Measurements from ENCODE around the gene SFPQ.
"Not testable (repeated sequence)": the region's sequence is repeated elsewhere in the genome, so short reads cannot be mapped to it uniquely, and the experiment has no call there.

Gene SFPQ

DNA sequence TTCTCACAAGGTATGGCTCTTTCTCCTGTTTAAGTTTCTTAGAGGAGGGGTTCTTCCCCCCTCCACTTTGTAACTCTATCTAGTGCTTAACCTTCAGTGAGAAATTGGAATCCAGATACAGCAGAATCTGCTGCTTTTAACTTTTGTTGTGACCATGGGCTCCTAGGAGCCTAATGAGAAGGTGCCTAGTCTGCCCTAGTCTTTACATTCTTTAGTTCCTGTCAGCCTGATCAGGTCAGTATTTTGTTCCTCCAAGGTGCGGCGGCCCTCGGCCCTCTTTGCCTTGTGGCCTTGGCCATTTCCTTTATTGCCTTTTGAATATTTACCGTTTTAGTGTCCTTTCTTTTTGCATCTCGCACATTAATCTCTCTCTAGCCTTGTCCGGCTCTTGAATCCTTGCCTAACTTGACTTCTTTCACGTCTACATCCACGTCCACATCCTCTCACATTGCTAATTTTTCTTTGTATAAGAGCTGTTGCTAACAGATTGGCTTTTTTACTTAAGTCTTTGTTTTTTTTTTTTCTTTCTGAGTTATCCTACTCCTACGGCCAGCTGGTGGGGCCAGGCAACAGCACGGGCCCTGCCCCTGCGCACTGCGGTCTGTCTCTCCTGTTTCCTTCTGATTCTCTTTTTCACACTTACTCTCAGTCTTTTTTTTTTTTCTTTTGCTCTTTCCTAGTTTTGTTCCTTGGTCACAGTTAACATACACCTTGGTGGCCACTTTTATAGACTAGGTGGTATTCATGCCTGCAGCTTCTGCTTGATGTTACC lies 49.0 kb downstream of the SFPQ start:
- no peaks in the 10 kb centered on the region for H3K27me3 ChIP-seq (ENCODE audit: control insufficient read depth in 5 of 5, insufficient read depth in 4 of 5, low read length in 5 of 5)
- no peak overlapping the region for H3K27ac ChIP-seq (ENCODE audit: low read depth, low read length)
- H3K4me1 ChIP-seq (ENCODE audit: control insufficient read depth in 5 of 5, insufficient read depth in 5 of 5, low read length in 5 of 5) = peaks cover 0 to 3% (median 0%) of the 10 kb centered on the region in 5 donors
- no peaks in the 10 kb centered on the region for H3K9me3 ChIP-seq (ENCODE audit: control insufficient read depth in 5 of 5, low read length in 5 of 5)
- no peak overlapping the region for H3K9ac ChIP-seq (ENCODE audit: low read length in 5 of 5)
- no peak overlapping the region for H3K4me3 ChIP-seq (ENCODE audit: low read depth in 1 of 5, low read length in 5 of 5)
- H3K36me3 ChIP-seq (ENCODE audit: control insufficient read depth in 5 of 5, insufficient read depth in 5 of 5, low read length in 5 of 5) = no peaks in the 10 kb centered on the region

DNA sequence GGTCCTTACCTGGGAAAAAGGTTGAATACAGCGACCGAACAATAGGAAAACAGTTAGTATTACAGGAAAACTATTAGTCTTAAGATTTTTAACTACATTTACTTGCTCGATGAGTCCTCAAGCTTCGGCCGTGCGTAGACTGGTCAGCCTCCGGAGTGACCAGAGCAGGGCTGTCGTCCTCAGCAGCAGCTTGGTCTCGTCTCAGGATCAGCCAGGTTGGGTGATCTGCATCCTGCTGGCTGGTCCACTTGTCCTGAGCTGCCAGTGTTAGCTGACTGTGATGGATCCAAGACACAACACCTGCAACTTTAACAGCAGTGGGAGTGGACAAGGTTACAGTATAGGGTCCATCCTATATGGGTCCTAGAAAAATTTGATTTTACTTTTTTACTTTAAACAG lies 50.2 kb downstream of the SFPQ start:
- not testable (repeated sequence) for H3K27me3 ChIP-seq (ENCODE audit: control insufficient read depth in 5 of 5, insufficient read depth in 4 of 5, low read length in 5 of 5); H3K27ac ChIP-seq (ENCODE audit: low read depth, low read length)

DNA sequence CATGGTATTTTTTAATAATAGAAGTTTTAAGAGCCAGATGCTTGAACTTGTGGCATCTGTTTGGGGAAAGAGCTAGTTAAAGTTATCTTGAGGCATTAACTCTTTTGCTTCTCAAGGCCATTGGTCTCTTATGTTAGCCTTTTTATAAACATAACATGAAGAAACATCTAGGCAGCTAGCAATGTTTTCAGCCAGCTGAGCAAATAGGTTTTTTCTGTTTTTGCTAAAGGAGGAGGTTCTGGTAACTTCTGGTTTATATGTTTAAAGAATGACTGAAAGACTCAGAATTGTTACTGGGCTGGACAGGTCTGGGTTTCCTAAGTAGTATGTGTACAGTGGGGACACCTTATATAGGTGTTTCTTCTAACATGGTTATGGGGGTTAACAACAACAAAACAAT lies 50.7 kb downstream of the SFPQ start:
- not testable (repeated sequence) for H3K27ac ChIP-seq (ENCODE audit: low read depth, low read length); H3K27me3 ChIP-seq (ENCODE audit: control insufficient read depth in 5 of 5, insufficient read depth in 4 of 5, low read length in 5 of 5); H3K4me1 ChIP-seq (ENCODE audit: control insufficient read depth in 5 of 5, insufficient read depth in 5 of 5, low read length in 5 of 5); H3K9me3 ChIP-seq (ENCODE audit: control insufficient read depth in 5 of 5, low read length in 5 of 5); H3K36me3 ChIP-seq (ENCODE audit: control insufficient read depth in 5 of 5, insufficient read depth in 5 of 5, low read length in 5 of 5); H3K4me3 ChIP-seq (ENCODE audit: low read depth in 1 of 5, low read length in 5 of 5); H3K9ac ChIP-seq (ENCODE audit: low read length in 5 of 5)

More for the DNA sequence above, 50.2 kb downstream of the SFPQ start:
- not testable (repeated sequence) for H3K4me1 ChIP-seq (ENCODE audit: control insufficient read depth in 5 of 5, insufficient read depth in 5 of 5, low read length in 5 of 5); H3K4me3 ChIP-seq (ENCODE audit: low read depth in 1 of 5, low read length in 5 of 5); H3K36me3 ChIP-seq (ENCODE audit: control insufficient read depth in 5 of 5, insufficient read depth in 5 of 5, low read length in 5 of 5); H3K9ac ChIP-seq (ENCODE audit: low read length in 5 of 5); H3K9me3 ChIP-seq (ENCODE audit: control insufficient read depth in 5 of 5, low read length in 5 of 5)

DNA sequence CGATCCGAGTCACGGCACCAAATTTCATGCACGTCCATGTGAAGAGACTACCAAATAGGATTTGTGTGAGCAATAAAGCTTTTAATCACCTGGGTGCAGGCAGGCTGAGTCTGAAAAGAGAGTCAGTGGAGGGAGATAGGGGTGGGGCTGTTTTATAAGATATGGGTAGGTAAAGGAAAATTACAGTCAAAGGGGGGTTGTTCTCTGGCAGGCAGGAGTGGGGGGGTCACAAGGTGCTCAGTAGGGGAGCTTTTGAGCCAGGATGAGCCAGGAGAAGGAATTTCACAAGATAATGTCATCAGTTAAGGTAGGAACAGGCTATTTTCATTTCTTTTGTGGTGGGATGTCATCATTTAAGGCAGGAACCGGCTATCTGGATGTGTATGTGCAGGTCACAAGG lies 55.4 kb downstream of the SFPQ start:
- not testable (repeated sequence) for H3K4me3 ChIP-seq (ENCODE audit: low read depth in 1 of 5, low read length in 5 of 5); H3K27me3 ChIP-seq (ENCODE audit: control insufficient read depth in 5 of 5, insufficient read depth in 4 of 5, low read length in 5 of 5); H3K9ac ChIP-seq (ENCODE audit: low read length in 5 of 5); H3K4me1 ChIP-seq (ENCODE audit: control insufficient read depth in 5 of 5, insufficient read depth in 5 of 5, low read length in 5 of 5); H3K36me3 ChIP-seq (ENCODE audit: control insufficient read depth in 5 of 5, insufficient read depth in 5 of 5, low read length in 5 of 5); H3K27ac ChIP-seq (ENCODE audit: low read depth, low read length); H3K9me3 ChIP-seq (ENCODE audit: control insufficient read depth in 5 of 5, low read length in 5 of 5)

DNA sequence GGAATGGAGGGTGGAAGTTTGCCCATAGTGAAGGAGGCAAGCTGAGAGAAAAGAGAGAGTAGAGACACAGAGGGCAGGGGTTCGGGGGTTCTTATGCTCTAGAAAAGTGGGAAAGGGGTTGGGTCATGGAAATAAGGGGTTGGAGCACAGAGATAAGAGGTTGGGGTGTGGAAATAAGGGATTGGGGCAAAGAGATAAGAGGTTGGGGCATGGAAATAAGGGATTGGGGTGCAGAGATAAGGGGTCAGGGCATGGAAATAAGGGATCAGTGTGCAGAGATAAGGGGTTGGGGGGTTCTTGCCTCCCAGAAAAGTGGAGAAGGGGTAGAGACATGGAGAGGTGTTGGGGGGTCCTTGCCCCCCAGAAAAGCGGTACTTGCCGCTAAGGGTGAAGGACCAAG lies 56.2 kb downstream of the SFPQ start:
- H3K9me3 ChIP-seq (ENCODE audit: control insufficient read depth in 5 of 5, low read length in 5 of 5) = no peaks in the 10 kb centered on the region
- no peaks in the 10 kb centered on the region for H3K27me3 ChIP-seq (ENCODE audit: control insufficient read depth in 5 of 5, insufficient read depth in 4 of 5, low read length in 5 of 5)
- H3K36me3 ChIP-seq (ENCODE audit: control insufficient read depth in 5 of 5, insufficient read depth in 5 of 5, low read length in 5 of 5) = no peaks in the 10 kb centered on the region
- H3K27ac ChIP-seq (ENCODE audit: low read depth, low read length) = no peak overlapping the region
- H3K4me1 ChIP-seq (ENCODE audit: control insufficient read depth in 5 of 5, insufficient read depth in 5 of 5, low read length in 5 of 5) = peaks cover 0 to 3% (median 0%) of the 10 kb centered on the region in 5 donors
- no peak overlapping the region for H3K9ac ChIP-seq (ENCODE audit: low read length in 5 of 5)
- no peak overlapping the region for H3K4me3 ChIP-seq (ENCODE audit: low read depth in 1 of 5, low read length in 5 of 5)

Measured in subcutaneous abdominal adipose tissue (tissue), 5 donors.